Fibroblast of lung (primary cell): ENCODE measurements around the gene LRRC42.

Source experiments
- EZH2 ChIP-seq: IDR thresholded peaks from 2 replicates; pipeline ENCODE4 v1.5.1; 2012; ENCODE audit warnings: low read length, control low read depth, mild to moderate bottlenecking; ENCODE audit errors: missing control alignments
- TF ChIP-seq, protein P1 (sequence below), 2 donors: IDR thresholded peaks in 1 of 2; conservative IDR thresholded peaks in 1 of 2; 1 replicate in 1 of 2; 2 replicates in 1 of 2; pipeline ENCODE4 v1.5.1; 2011 to 2012; ENCODE audit warnings: low read length in 2 of 2, control low read depth in 1 of 2, inconsistent platforms in 1 of 2, low read depth in 1 of 2, mild to moderate bottlenecking in 1 of 2

- TF ChIP-seq, protein P1, sequence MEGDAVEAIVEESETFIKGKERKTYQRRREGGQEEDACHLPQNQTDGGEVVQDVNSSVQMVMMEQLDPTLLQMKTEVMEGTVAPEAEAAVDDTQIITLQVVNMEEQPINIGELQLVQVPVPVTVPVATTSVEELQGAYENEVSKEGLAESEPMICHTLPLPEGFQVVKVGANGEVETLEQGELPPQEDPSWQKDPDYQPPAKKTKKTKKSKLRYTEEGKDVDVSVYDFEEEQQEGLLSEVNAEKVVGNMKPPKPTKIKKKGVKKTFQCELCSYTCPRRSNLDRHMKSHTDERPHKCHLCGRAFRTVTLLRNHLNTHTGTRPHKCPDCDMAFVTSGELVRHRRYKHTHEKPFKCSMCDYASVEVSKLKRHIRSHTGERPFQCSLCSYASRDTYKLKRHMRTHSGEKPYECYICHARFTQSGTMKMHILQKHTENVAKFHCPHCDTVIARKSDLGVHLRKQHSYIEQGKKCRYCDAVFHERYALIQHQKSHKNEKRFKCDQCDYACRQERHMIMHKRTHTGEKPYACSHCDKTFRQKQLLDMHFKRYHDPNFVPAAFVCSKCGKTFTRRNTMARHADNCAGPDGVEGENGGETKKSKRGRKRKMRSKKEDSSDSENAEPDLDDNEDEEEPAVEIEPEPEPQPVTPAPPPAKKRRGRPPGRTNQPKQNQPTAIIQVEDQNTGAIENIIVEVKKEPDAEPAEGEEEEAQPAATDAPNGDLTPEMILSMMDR (conservative IDR thresholded peaks at IDR 0.05 in 1 of 2, IDR thresholded peaks at IDR 0.05 in 1 of 2; ENCODE audit: low read depth in 1 of 2, low read length in 2 of 2): no peak
- no peak for TF ChIP-seq EZH2
Observed at GRCh38 chr1:53934170-53934765, 11.9 kb upstream of the LRRC42 start.
